AG09319 (cell line): Measurements from ENCODE around the gene TIE1.

ENCODE experiments used
- DNase-seq: peaks from one replicate; pipeline ENCODE4 v3.0.0-alpha.2; 2010; ENCODE audit warnings: low read depth; ENCODE audit errors: extremely low read depth
- TF ChIP-seq, protein P1 (sequence below): IDR thresholded peaks from 2 replicates; pipeline ENCODE4 v1.5.1; 2011; ENCODE audit warnings: low read depth, mild to moderate bottlenecking, inconsistent platforms, low read length, moderate library complexity

The TIE1 gene

DNA sequence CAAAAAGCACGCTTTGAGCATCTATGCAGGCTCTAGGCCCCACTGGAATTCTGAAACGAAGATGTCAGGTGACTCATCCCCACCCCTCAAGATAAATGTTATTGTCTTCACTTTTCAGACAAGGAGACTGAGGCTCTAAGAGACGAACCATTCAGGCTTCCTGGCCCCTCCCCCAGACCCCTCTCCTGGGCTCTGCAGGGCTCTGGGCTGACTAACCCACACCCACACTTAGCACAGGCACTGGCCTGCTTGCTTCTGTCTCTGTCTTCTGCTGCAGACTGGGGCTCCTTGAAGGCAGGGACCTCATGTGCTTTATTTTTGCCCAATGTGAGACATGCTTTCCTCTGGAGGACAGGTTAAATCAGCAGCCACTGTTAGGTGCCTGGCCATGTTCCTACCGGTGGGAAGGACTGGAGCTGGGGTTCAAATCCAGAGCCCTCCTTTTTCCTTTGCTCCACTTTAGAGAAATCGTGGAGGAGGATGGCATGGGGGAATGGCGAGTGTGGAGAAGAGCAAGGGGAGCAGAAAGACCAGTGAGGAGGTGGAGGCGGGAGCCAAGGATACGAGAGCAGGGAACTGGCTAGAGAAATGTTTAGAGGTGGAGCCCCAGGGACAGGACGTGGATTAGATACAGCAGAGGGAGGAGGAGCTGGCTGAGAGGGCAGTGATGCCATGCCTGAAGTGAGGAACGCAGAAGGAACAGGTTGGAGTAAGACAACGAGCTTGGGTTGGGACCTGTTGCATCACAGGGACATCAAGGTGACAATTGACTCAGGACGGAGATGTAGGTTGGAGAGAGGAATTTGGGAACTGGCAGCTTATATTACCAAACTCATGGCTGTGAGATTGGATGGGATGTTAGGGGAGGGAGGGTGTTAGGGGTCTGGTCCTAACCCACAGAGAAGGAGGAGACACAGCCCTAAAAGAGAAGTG lies 29.3 kb upstream of the TIE1 start:
- no peak for DNase-seq
- TF ChIP-seq, protein P1, sequence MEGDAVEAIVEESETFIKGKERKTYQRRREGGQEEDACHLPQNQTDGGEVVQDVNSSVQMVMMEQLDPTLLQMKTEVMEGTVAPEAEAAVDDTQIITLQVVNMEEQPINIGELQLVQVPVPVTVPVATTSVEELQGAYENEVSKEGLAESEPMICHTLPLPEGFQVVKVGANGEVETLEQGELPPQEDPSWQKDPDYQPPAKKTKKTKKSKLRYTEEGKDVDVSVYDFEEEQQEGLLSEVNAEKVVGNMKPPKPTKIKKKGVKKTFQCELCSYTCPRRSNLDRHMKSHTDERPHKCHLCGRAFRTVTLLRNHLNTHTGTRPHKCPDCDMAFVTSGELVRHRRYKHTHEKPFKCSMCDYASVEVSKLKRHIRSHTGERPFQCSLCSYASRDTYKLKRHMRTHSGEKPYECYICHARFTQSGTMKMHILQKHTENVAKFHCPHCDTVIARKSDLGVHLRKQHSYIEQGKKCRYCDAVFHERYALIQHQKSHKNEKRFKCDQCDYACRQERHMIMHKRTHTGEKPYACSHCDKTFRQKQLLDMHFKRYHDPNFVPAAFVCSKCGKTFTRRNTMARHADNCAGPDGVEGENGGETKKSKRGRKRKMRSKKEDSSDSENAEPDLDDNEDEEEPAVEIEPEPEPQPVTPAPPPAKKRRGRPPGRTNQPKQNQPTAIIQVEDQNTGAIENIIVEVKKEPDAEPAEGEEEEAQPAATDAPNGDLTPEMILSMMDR, result no peak

DNA sequence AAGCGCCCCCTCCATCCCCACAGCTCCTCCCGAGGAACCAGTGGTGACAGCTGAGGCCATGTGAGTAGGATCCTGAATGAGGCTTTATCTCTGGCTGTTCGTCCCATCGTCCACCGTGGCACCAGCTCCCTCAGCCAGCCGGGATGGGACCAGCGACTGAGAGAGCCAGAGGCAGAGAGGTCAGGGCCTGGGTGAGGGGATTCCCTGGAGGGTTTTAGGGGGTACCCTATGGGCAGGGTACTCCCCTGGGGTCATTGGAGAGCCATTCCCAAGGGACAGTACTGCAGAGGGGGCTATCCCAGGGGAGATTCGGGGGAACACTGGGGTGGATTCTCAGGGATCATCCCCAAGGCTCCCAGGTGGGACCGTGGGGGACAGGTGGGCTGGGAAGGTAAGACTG lies 28.6 kb upstream of the TIE1 start:
- TF ChIP-seq, protein P1, result no peak
- DNase-seq, result no peak

- TF ChIP-seq, protein P1, result no peak
- DNase-seq, result no peak
Measured at GRCh38 chr1:43272576-43273571, 27.9 kb upstream of the TIE1 start.

GRCh38 chr1:43273708-43274107 lies 27.1 kb upstream of the TIE1 start:
- no peak for DNase-seq
- TF ChIP-seq, protein P1, result no peak

- DNase-seq, result no peak
- TF ChIP-seq, protein P1, result no peak
Measured at GRCh38 chr1:43274125-43274803, 26.5 kb upstream of the TIE1 start.

DNA sequence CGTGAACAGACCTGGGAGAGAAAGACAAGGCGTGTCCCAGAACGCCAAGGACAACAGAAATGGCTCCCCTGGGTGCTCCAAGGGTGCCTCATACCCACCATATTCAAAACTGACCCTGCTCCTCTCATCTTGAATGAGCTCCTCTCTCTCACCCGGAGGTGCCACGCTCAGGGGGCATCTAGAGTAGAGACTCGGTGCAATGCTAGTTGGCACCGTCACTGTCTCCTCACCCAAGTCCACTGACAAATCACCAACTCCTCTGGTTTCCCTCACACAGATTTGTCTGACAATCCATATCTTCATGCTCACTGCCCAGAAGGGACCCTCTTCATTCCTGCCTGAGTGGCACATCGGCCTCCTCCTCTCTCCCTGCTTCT lies 26.0 kb upstream of the TIE1 start:
- no peak for DNase-seq
- TF ChIP-seq, protein P1, result no peak
